IMR-90 (cell line): ENCODE data around the gene ALK. TPM values are rescaled to one million over a fixed set of nuclear protein-coding genes. Genes with fewer than 3 reads are reported as not detected.

ENCODE experiments used
- ATAC-seq: fragments of 200-7000 bp; cut with Tn5 transposase; 2 replicates; pipeline ENCODE4 v1.9.1; 2020; ENCODE audit warnings: low read depth, mild to moderate bottlenecking, moderate library complexity
- BruUV-seq: library from RNA; stranded (reverse); fragments of 400-500 nt; replicated peaks from 2 replicates; lab custom pipeline; 2021; lab: Mats Ljungman, UMichigan
- CTCF ChIA-PET: fragments of 300-600 bp; formaldehyde crosslinking; extraction: SDS; loops from one replicate; lab custom pipeline; 2021; ENCODE audit warnings: antibody characterized with exemption; lab: Yijun Ruan, JAX
- POLR2A ChIA-PET: fragments of 300-600 bp; sonication (Branson Sonifier 250); formaldehyde crosslinking; loops from one replicate; lab custom pipeline; 2022; ENCODE audit warnings: antibody characterized with exemption; ENCODE audit not compliant: unreplicated experiment; lab: Charles Lee
- DNase-seq: peaks from one replicate; pipeline ENCODE4 v3.0.0; 2013
- H2AFZ ChIP-seq: replicated peaks from 2 replicates; pipeline ENCODE3; 2013; ENCODE audit warnings: low read length, mild to moderate bottlenecking; ENCODE audit not compliant: poor library complexity
- H2AK5ac ChIP-seq: 2 replicates; pipeline ENCODE4 v1.6.1; 2013; ENCODE audit warnings: low read depth, low read length, inconsistent platforms
- H2AK9ac ChIP-seq: replicated peaks from 2 replicates; pipeline ENCODE3; 2013; ENCODE audit warnings: mild to moderate bottlenecking, low read depth, low read length, moderate library complexity; ENCODE audit not compliant: poor library complexity
- H2BK120ac ChIP-seq: 2 replicates; pipeline ENCODE4 v1.6.1; 2013; ENCODE audit warnings: low read depth, low read length, inconsistent platforms
- H2BK15ac ChIP-seq: 3 replicates; pipeline ENCODE4 v1.6.1; 2013; ENCODE audit warnings: low read depth, low read length, inconsistent platforms
- H2BK20ac ChIP-seq: 2 replicates; pipeline ENCODE4 v1.6.1; 2013; ENCODE audit warnings: low read depth, mild to moderate bottlenecking, inconsistent platforms, low read length, moderate library complexity
- H2BK5ac ChIP-seq: 2 replicates; pipeline ENCODE4 v1.6.1; 2013; ENCODE audit warnings: mild to moderate bottlenecking, low read depth, low read length, inconsistent platforms; ENCODE audit not compliant: poor library complexity, severe bottlenecking
- H3K14ac ChIP-seq: replicated peaks from 2 replicates; pipeline ENCODE4 v1.6.1; 2013; ENCODE audit warnings: low read depth, low read length, inconsistent platforms
- H3K18ac ChIP-seq: 2 replicates; pipeline ENCODE4 v1.6.1; 2013; ENCODE audit warnings: low read depth, low read length, control low read depth
- H3K23ac ChIP-seq: 2 replicates; pipeline ENCODE4 v1.6.1; 2013; ENCODE audit warnings: low read depth, low read length, inconsistent platforms
- H3K27ac ChIP-seq: 2 replicates; pipeline ENCODE4 v1.5.1; 2013; ENCODE audit warnings: mild to moderate bottlenecking, control low read depth, low read length; ENCODE audit not compliant: insufficient read depth
- H3K27me3 ChIP-seq: 2 replicates; pipeline ENCODE4 v1.6.1; 2013; ENCODE audit warnings: low read length; ENCODE audit not compliant: control insufficient read depth, insufficient read depth
- H3K36me3 ChIP-seq: 2 replicates; pipeline ENCODE4 v1.6.1; 2013; ENCODE audit warnings: low read length, mixed read lengths; ENCODE audit not compliant: control insufficient read depth, insufficient read depth
- H3K4ac ChIP-seq: 2 replicates; pipeline ENCODE4 v1.6.1; 2013; ENCODE audit warnings: low read depth, low read length, inconsistent platforms
- H3K4me1 ChIP-seq: 2 replicates; pipeline ENCODE4 v1.6.1; 2013; ENCODE audit warnings: low read length, mixed read lengths; ENCODE audit not compliant: control insufficient read depth, insufficient read depth
- H3K4me2 ChIP-seq: 2 replicates; pipeline ENCODE4 v1.6.1; 2013; ENCODE audit warnings: low read depth, mild to moderate bottlenecking, control low read depth, low read length, moderate library complexity
- H3K4me3 ChIP-seq: 2 replicates; pipeline ENCODE4 v1.5.1; 2013; ENCODE audit warnings: low read depth, mild to moderate bottlenecking, control low read depth, low read length, moderate library complexity; ENCODE audit not compliant: insufficient read depth
- H3K56ac ChIP-seq: 2 replicates; pipeline ENCODE4 v1.6.1; 2013; ENCODE audit warnings: low read length, inconsistent platforms; ENCODE audit not compliant: insufficient read depth; ENCODE audit errors: extremely low read depth
- H3K79me1 ChIP-seq, 2 experiments: 2 replicates each; pipeline ENCODE4 v1.6.1; 2013; ENCODE audit warnings: low read length in 2 of 2, inconsistent platforms in 1 of 2, low read depth in 1 of 2
- H3K9ac ChIP-seq: 2 replicates; pipeline ENCODE4 v1.6.1; 2013; ENCODE audit warnings: low read depth, low read length, control low read depth
- H3K9me1 ChIP-seq: 2 replicates; pipeline ENCODE4 v1.6.1; 2013; ENCODE audit warnings: low read length, inconsistent platforms; ENCODE audit not compliant: insufficient read depth
- H3K9me3 ChIP-seq: 2 replicates; pipeline ENCODE4 v1.6.1; 2013; ENCODE audit warnings: low read length; ENCODE audit not compliant: control insufficient read depth, insufficient read depth
- H4K20me1 ChIP-seq: 2 replicates; pipeline ENCODE4 v1.6.1; 2013; ENCODE audit warnings: low read length, inconsistent platforms; ENCODE audit not compliant: insufficient read depth
- H4K5ac ChIP-seq: 2 replicates; pipeline ENCODE4 v1.6.1; 2013; ENCODE audit warnings: mild to moderate bottlenecking, low read depth, low read length, control low read depth
- H4K8ac ChIP-seq, 2 experiments: 2 replicates each; pipeline ENCODE4 v1.6.1; 2013; ENCODE audit warnings: low read depth in 2 of 2, low read length in 2 of 2, control low read depth in 1 of 2, inconsistent platforms in 1 of 2
- H4K91ac ChIP-seq: 2 replicates; pipeline ENCODE4 v1.6.1; 2013; ENCODE audit warnings: low read depth, low read length, inconsistent platforms; ENCODE audit not compliant: insufficient read depth
- CEBPB ChIP-seq: IDR thresholded peaks from 2 replicates; pipeline ENCODE4 v1.6.1; 2012; ENCODE audit warnings: low read depth, low read length, improper control_type of control experiment
- MXI1 ChIP-seq: IDR thresholded peaks from 2 replicates; pipeline ENCODE4 v1.6.1; 2012; ENCODE audit warnings: low read depth, mild to moderate bottlenecking, low read length, moderate library complexity, borderline replicate concordance
- NFE2L2 ChIP-seq: fragments of 150-350 bp; IDR thresholded peaks from 2 replicates; pipeline ENCODE4 v1.6.1; 2016; ENCODE audit warnings: low read depth, mild to moderate bottlenecking, low read length
- POLR2A ChIP-seq: IDR thresholded peaks from 2 replicates; pipeline ENCODE4 v1.6.1; 2012; ENCODE audit warnings: mild to moderate bottlenecking, low read depth, low read length
- WGBS, 2 experiments: methylation state at CpG; one replicate each; pipeline versions ENCODE4 v1.1.5 to v1.1.7; 2013; ENCODE audit warnings: missing lambda C conversion rate in 2 of 2; ENCODE audit not compliant: insufficient read length in 1 of 2; ENCODE audit errors: extremely low coverage in 2 of 2; 5-methylcytosine and 5-hydroxymethylcytosine counted together
- dilution Hi-C: fragments of 300-500 bp; cut with HindIII; formaldehyde crosslinking; loops from one replicate; pipeline ENCODE4 v1.14.3; 2018; ENCODE audit warnings: low sequenced_read_pairs; ENCODE audit not compliant: unreplicated experiment
- in situ Hi-C: fragments of 300-500 bp; cut with MboI; formaldehyde crosslinking; loops from 3 replicates; pipeline ENCODE4 v1.14.3; 2019; ENCODE audit warnings: low sequenced_read_pairs, inconsistent platforms, mixed read lengths
- intact Hi-C: fragments of 100-400 bp; cut with micrococcal nuclease; formaldehyde crosslinking; loops from 2 replicates; pipeline ENCODE4 v1.10.0; 2022
- polyA plus RNA-seq, 3 experiments: library from polyadenylated mRNA; depleted of rRNA; stranded (reverse); fragments of >200 nt; gene quantifications; 2 replicates each; pipeline ENCODE4 v1.2.3, GENCODE V29; 2012; ENCODE audit warnings: low replicate concordance in 1 of 3
- total RNA-seq: library from RNA; depleted of rRNA; stranded (reverse); fragments of >200 nt; gene quantifications from 2 replicates; pipeline ENCODE4 v1.2.3, GENCODE V29; 2012
- TF ChIP-seq, protein P1 (sequence below): fragments of 150-350 bp; IDR thresholded peaks from 2 replicates; pipeline ENCODE4 v1.6.1; 2017; ENCODE audit warnings: mild to moderate bottlenecking, antibody characterized with exemption, low read length, low read depth

Gene ALK
- total and polyA plus RNA-seq, 2 of the 4 experiments (the other 2 are of a cell fraction) = not detected

DNA sequence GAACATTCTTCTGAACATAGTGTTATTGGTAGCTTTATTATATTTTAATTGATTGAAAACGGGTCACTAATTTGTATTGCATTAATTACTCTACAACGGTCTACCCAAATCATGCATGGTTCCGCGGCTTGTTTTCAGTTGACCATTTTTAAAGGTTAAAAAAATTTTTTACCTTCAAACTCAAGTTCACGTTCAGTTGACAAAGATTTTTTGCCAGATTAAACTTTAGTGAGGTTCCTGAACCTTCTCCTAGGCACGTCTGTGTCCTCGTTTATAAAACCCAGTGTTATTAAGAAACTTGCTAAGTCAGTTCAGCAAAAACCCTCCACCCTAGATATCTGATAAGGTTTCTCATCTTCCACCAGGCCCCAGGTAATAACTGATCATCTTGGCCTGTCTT lies 331.2 kb downstream of the ALK start:
- H3K9ac ChIP-seq = no peak overlapping the region
- no peak overlapping the region for H2BK5ac ChIP-seq
- no peaks in the 10 kb centered on the region for H3K27me3 ChIP-seq
- ATAC-seq = no peak
- H3K27ac ChIP-seq = no peak overlapping the region
- H2AFZ ChIP-seq = no peak overlapping the region
- no peaks in the 10 kb centered on the region for H3K36me3 ChIP-seq
- no peak overlapping the region for H4K91ac ChIP-seq
- ChIA-PET CTCF (no interaction called here), POLR2A (no interaction called here)
- H3K9me3 ChIP-seq = no peaks in the 10 kb centered on the region
- H2BK15ac ChIP-seq = no peak overlapping the region
- H3K79me1 ChIP-seq = no peaks in the 10 kb centered on the region
- no peaks in the 10 kb centered on the region for H3K4me1 ChIP-seq
- no peak overlapping the region for H4K5ac ChIP-seq
- H4K8ac ChIP-seq = no peak overlapping the region
- no peak overlapping the region for H3K18ac ChIP-seq
- H3K4me3 ChIP-seq = no peak overlapping the region
- in situ Hi-C loops = no loop called here
- no peaks in the 10 kb centered on the region for H4K20me1 ChIP-seq
- no peak overlapping the region for H2AK5ac ChIP-seq
- H2BK120ac ChIP-seq = no peak overlapping the region
- no peak overlapping the region for H2AK9ac ChIP-seq
- no peak overlapping the region for H3K4me2 ChIP-seq
- H3K14ac ChIP-seq = no peak overlapping the region
- no peak overlapping the region for H2BK20ac ChIP-seq
- TF ChIP-seq MXI1 (no peak), POLR2A (no peak), NFE2L2 (no peak), CEBPB (no peak)
- TF ChIP-seq, protein P1, sequence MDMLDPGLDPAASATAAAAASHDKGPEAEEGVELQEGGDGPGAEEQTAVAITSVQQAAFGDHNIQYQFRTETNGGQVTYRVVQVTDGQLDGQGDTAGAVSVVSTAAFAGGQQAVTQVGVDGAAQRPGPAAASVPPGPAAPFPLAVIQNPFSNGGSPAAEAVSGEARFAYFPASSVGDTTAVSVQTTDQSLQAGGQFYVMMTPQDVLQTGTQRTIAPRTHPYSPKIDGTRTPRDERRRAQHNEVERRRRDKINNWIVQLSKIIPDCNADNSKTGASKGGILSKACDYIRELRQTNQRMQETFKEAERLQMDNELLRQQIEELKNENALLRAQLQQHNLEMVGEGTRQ = no peak
- no peaks in the 10 kb centered on the region for H3K9me1 ChIP-seq
- WGBS, 2 experiments = no CpG with 5 or more reads among the region's 7 CpGs
- intact Hi-C loops = no loop called here
- H3K23ac ChIP-seq = no peak overlapping the region
- no peak for DNase-seq
- no peak overlapping the region for H3K56ac ChIP-seq
- dilution Hi-C loops = no loop called here
- BruUV-seq = no TSS peak
- no peak overlapping the region for H3K4ac ChIP-seq
